Bronchial epithelial cell (primary cell): ENCODE results near the gene TGFBI. TPM values are rescaled to one million over a fixed set of nuclear protein-coding genes. Genes with fewer than 3 reads are reported as not detected.
A peak's percentile ranks its signal among the peaks of the same experiment; 100 is the strongest.

ENCODE experiments used
- DNase-seq: peaks from one replicate; pipeline ENCODE4 v3.0.0-alpha.2; 2010; ENCODE audit warnings: low read depth
- FAIRE-seq: peaks from 2 replicates; lab custom pipeline; 2011; peaks lifted over from hg19 to GRCh38; lab: Jason Lieb, UNC
- H3K27me3 ChIP-seq: 2 replicates; pipeline ENCODE4 v1.5.1; 2011; ENCODE audit warnings: low read length; ENCODE audit not compliant: control insufficient read depth, insufficient read depth
- H3K36me3 ChIP-seq: 2 replicates; pipeline ENCODE4 v1.5.1; 2011; ENCODE audit warnings: low read length; ENCODE audit not compliant: control insufficient read depth, insufficient read depth
- H3K4me3 ChIP-seq: 2 replicates; pipeline ENCODE4 v1.5.1; 2011; ENCODE audit warnings: mild to moderate bottlenecking, low read depth, low read length, control low read depth
- CTCF ChIP-seq: IDR thresholded peaks from 2 replicates; pipeline ENCODE4 v1.5.1; 2011; ENCODE audit warnings: mild to moderate bottlenecking, moderate library complexity, low read length, control low read depth, inconsistent platforms; ENCODE audit not compliant: insufficient read depth, severe bottlenecking
- total RNA-seq: library from RNA; depleted of rRNA; stranded (reverse); fragments of >200 nt; gene quantifications from 2 replicates; pipeline ENCODE4 v1.2.1, GENCODE V29; 2014

Gene TGFBI
- total RNA-seq, 1 donor from 2014 or later = 218 TPM

- Histone ChIP-seq H3K36me3 (no peaks in the 10 kb centered on the region), H3K27me3 (no peaks in the 10 kb centered on the region), H3K4me3 (no peak overlapping the region)
- FAIRE-seq = peak; percentile 94
- no peak for TF ChIP-seq CTCF
- peak; percentile 64 for DNase-seq
Measured at GRCh38 chr5:136028090-136028489, 698 bp upstream of the TGFBI start.

- Histone ChIP-seq H3K36me3 (no peaks in the 10 kb centered on the region), H3K4me3 (no peak overlapping the region), H3K27me3 (no peaks in the 10 kb centered on the region)
- FAIRE-seq (no peak), DNase-seq (no peak)
- no peak for TF ChIP-seq CTCF
Measured at GRCh38 chr5:136030252-136030651, 1.5 kb downstream of the TGFBI start.

- Histone ChIP-seq H3K27me3 (no peaks in the 10 kb centered on the region), H3K4me3 (no peak overlapping the region), H3K36me3 (peaks cover 1% of the 10 kb centered on the region)
- TF ChIP-seq CTCF = no peak
- DNase-seq = no peak
- FAIRE-seq = no peak
Measured at GRCh38 chr5:136030956-136031611, 2.3 kb downstream of the TGFBI start.

- FAIRE-seq (no peak), DNase-seq (no peak)
Measured at GRCh38 chr5:136031711-136032110, 2.9 kb downstream of the TGFBI start.

GRCh38 chr5:136032564-136032963, 3.8 kb downstream of the TGFBI start:
- Histone ChIP-seq H3K36me3 (peaks cover 8% of the 10 kb centered on the region), H3K4me3 (no peak overlapping the region), H3K27me3 (no peaks in the 10 kb centered on the region)
- no peak for TF ChIP-seq CTCF
- peak; percentile 90 for FAIRE-seq
- peak; percentile 94 for DNase-seq

More at GRCh38 chr5:136031711-136032110, 2.9 kb downstream of the TGFBI start:
- H3K36me3 ChIP-seq = peaks cover 3% of the 10 kb centered on the region
- H3K4me3 ChIP-seq = no peak overlapping the region
- H3K27me3 ChIP-seq = no peaks in the 10 kb centered on the region
- TF ChIP-seq CTCF = no peak

- FAIRE-seq = no peak
- no peak for TF ChIP-seq CTCF
- no peak for DNase-seq
- Histone ChIP-seq H3K4me3 (no peak overlapping the region), H3K27me3 (no peaks in the 10 kb centered on the region), H3K36me3 (peaks cover 11% of the 10 kb centered on the region)
Measured at GRCh38 chr5:136033234-136033633, 4.4 kb downstream of the TGFBI start.
